Activated CD8-positive, alpha-beta memory T cell treated with anti-CD3 and anti-CD28 coated beads for 48 hours (primary cell): ENCODE data around the gene KLHL22.
"Not testable (repeated sequence)": the region's sequence is repeated elsewhere in the genome, so short reads cannot be mapped to it uniquely, and the experiment has no call there.

Source experiments
- DNase-seq, 3 experiments: peaks; one replicate each; pipeline ENCODE4 v3.0.0-alpha.2; 2020; ENCODE audit warnings: low read depth in 2 of 3, low spot score in 2 of 3

Gene KLHL22

DNA sequence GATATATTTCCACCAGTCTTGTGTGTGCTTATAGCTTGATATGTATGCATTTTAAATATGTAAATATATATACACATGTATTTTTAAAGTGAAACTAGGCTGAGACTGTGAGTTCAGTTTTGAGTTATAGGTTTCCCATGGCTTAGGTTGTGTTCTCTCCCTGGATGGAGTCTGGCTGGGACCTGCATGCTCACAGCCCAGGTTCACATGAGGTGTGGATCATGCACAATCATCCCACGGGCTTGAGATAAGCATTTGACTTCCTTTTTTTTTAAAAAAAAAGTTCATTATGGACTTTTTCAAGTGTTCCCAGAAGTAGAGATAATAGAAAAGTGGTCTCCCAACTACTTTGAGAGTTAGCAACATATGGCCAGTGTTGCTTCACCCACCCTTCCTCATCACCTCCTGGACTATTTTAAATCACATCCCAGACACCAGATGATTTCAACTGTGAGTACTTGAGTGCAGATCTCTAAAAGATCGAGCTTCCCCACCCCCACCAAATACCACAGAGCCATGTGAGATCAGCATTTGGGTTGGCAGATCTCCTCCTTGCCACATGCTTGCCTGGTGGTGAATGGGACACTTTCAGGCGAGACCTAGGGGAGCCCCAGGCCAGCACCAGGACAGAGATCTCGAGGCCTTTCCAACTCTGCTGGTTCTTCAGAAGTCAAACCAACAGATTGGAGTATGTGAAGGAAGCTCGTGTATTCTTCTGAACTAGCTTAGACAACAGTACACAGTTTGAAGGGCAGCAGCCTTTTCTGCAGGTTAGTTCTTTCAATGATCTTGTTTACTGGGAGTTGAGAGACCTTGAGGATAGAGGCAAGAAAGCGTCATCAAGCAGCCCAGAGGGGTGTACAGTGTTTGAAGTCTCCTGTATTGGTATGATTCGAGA is 27.7 kb upstream of the KLHL22 start:
- no peak for DNase-seq

GRCh38 chr22:20522134-20523004 is 26.8 kb upstream of the KLHL22 start:
- no peak for DNase-seq

GRCh38 chr22:20520093-20520511 is 24.5 kb upstream of the KLHL22 start:
- DNase-seq = no peak

DNA sequence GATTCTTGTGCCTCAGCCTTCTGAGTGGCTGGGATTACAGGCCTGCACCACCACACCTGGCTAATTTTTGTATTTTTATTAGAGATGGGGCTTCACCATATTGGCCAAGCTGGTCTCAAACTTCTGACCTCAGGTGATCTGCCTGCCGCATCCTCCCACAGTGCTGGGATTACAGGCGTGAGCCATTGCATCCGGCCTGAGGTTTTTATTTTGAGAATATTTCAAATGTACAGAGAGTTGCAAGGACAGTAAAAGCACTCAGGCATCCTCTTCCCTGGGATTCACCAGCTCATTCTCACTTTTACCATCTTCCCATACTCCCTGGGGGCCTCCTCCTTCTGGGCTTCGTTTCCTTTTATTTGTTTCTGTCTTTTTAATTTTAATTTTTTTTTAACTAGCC is 24.0 kb upstream of the KLHL22 start:
- DNase-seq = no peak

DNA sequence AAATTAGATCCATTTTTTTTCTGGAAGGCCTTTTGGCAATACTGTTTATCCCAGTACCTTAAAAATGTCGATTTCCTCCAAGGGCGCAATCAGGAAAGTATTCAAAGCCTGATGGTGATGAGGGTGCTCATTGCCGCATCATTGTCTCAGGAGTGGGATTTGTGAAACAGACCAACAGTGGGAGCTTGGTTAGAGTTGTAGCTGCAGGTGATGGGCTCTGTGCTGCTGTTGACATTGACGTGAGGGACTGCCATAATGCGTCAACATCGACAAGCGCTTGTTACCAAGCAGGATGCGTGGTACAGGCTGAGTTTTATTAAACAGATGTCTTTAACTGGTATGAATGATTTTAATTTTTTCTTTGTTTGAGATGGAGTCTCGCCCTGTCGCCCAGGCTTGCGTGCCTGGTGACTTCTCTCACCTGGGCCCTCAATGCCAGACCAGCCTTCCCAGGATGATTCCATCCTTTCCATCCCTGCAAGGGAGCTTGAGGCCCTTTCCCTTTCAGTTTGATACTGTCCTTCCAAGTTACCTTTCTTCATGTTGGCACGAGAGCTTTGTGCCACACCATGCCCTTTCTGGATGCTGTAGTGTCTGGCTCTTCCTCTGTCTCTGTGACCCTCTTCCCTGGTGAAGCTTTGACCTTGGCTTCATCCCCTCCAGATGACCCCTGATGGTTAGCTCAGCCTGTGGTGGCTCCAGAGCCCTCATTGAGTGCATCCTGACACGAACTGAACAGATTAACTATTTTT is 22.4 kb upstream of the KLHL22 start:
- DNase-seq = no peak

DNA sequence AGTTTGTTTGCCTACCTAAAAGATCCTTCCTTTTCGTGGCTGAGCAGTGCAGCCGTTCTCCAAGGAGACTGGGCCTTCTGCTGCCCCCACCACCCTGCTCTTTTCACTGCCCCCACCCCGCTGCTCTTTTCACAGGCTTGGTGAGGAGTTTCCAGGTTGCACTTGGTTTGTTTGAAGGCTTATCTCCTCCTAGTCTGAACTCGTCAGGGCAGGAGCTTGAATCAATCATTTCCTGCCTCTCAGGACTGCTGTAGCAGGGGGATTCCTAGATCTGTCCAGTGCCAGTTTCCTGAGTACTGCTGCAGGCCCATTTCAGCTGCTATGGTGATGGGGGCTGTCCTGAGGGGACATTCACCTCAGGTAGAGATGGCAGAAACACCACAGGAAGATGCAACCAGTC is 21.8 kb upstream of the KLHL22 start:
- DNase-seq = no peak

DNA sequence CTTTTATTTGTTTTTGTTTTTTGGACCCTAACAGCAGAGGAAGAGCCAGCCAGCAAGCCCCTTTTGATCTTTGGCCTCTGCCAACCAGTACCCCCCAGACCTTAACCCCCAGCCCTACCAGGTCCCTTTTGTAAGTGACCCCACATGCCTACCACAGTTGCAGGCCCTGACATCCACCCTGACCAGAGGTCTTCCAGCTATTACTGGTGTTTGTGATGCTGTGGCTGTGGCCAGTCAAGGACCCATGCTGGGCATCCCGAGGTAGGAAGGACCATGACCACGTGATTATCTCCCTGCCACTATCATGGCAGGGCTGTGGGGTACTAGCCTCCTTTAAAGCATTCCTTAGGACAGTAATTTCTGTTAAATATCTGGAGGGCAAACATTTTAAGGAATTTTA is 20.8 kb upstream of the KLHL22 start:
- no peak for DNase-seq

DNA sequence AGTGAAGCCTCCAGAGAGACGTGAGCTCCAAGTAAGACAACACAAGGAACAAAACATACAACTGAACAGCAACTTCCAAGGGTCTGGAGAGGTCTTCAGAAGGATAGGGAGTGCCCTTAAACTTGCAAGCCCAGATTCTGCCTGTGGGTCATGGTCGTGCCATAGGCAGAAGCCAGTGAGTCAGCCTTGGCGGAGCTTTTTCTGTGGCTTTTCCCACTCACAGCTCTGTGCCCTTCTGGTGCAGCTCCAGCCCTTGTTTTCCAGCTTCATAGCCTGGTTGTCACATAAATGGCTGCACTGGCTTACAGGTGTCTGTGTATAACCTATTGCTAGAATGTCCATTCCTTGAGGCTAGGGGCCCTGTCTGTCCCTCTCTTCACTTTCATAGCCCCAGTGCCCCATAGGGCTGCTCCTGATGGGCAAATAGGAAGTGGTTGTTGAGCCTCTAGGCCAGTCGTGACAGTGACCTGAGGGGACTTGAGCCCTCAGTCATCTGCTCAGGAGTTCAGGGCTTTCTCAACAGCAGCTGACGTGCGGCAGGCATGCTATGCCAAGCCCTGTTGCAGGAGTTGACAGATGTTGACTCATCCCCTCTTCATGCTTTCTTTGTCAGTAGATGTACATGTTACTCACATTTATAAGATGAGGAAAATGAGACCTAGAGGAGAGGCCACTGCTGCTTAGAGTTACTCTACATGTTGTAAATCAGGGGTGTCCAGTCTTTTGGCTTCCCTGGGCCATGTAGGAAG is 19.2 kb upstream of the KLHL22 start:
- no peak for DNase-seq

DNA sequence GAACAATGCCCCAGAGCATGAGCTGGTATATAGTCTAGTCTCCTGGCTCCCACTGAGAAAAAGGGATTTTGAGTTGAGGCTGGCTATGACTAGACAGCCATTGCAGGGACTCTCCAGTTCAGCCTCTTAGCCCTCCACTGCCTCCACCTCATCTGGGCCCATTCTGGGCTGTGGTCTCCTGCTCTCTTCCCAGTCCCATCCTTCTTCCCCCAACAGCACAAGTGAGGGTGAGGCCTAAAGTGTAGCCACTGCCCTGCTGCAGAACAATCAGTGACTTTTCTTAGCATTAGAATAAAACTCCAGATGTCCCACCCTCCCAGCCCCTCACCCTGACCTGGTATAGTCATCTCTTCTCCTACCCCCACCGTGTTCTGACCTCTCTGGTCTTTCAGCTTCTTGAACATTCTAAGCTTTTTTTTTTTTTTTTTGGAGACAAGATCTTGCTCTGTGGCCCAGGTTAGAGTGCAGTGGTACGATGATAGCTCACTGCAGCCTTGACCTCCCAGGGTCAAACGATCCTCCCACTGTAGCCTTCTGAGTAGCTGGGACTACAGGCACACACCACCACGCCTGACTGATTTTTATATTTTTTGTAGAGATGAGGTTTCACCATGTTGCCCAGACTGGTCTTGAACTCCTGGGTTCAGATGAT is 16.1 kb upstream of the KLHL22 start:
- no peak for DNase-seq

- no peak for DNase-seq
These were observed 15.4 kb upstream of the KLHL22 start for GRCh38 chr22:20510811-20511577.

GRCh38 chr22:20509344-20510047 is 13.9 kb upstream of the KLHL22 start:
- no peak for DNase-seq

DNA sequence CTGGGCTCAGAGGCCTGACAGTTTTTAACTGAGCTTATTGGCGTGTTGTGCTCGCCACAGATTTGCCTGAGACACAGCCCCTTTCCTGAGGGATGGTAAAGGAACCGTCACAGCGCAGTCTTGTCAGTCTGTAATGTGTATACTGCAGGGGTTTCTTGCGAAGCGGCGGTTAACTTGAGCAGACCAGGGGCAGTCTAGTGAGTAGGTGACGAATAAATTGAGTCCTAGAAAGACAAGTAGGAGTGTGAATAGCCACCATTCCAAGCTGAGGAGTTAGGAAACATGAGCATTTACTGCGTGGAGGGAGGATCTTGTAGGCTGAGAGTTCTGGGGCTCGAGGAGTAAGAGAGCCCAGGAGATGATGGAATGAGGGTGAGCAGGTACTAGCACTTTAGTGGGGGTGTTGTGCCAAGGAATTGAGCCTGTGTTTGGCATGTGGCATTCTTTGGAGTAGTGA is 13.2 kb upstream of the KLHL22 start:
- DNase-seq = no peak

DNA sequence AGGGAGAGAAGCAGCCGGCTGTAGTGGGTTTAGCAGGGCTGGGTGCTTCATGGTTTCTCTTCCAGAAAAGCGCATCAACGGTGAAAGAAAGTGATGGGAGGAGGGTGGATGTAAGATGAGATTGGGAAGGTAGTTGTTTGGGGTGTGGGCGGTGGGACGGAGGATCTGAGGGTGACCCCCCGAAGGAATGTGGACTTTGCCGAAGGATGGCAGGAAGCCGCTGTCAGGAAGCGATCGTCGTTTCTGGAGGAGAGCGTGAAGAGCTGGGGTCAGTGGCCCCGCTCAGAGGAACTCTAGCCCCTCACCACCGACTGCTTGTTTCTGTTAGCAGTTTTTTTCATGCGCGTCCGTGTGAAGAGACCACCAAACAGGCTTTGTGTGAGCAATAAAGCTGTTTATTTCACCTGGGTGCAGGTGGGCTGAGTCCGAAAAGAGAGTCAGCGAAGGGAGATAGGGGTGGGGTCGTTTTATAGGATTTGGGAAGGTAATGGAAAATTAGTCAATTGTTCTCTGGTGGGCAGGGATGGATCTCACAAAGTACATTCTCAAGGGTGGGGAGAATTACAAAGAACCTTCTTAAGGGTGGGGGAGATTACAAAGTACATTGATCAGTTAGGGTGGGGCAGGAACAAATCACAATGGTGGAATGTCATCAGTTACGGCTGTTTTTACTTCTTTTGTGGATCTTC is 12.6 kb upstream of the KLHL22 start:
- DNase-seq = not testable (repeated sequence)

GRCh38 chr22:20507253-20508066 is 11.9 kb upstream of the KLHL22 start, which contains the start of gene MED15:
TSS of gene MED15 (plus strand) at chr22:20507610. CDS start at chr22:20507679, 69 bp downstream.
- peak; percentile 76 to 86 (median 77) for DNase-seq

- no peak for DNase-seq
These were observed 11.1 kb upstream of the KLHL22 start for GRCh38 chr22:20506543-20507252.

- not testable (repeated sequence) for DNase-seq
These were observed 8.8 kb upstream of the KLHL22 start for GRCh38 chr22:20504293-20504922.
